Right ventricle myocardium superior (tissue), 1 donor: ENCODE measurements around the gene MAPK11. TPM values are rescaled to one million over a fixed set of nuclear protein-coding genes. Genes with fewer than 3 reads are reported as not detected.

ENCODE experiments used
- ATAC-seq: fragments of 200-7000 bp; cut with Tn5 transposase; one replicate; pipeline ENCODE4 v1.9.1; 2020; ENCODE audit warnings: mild to moderate bottlenecking; ENCODE audit not compliant: poor library complexity
- DNase-seq: peaks from one replicate; pipeline ENCODE4 v3.0.0-alpha.2; 2020
- intact Hi-C: fragments of 100-400 bp; cut with DNase I; formaldehyde crosslinking; loops from one replicate; pipeline ENCODE4 v1.11.2; 2022
- total RNA-seq: library from RNA; stranded (reverse); fragmentation: NEBNext Ultra II Directional; extraction: Animal tissue kit (Norgen Biotek cat#: 25700); gene quantifications from one replicate; pipeline ENCODE4 v1.2.1, GENCODE V29; 2021
- donor health status: DM: no; HTN: yes; CAD: no; lungs with severe emphysema.

MAPK11 gene
- total RNA-seq, 1 donor from 2014 or later = 8.5 TPM

GRCh38 chr22:50257041-50257440 is 13.1 kb downstream of the MAPK11 start:
- intact Hi-C loops = no loop called here
- ATAC-seq = no peak

GRCh38 chr22:50256258-50256862 is 13.8 kb downstream of the MAPK11 start:
- intact Hi-C loops = no loop called here
- DNase-seq (no peak), ATAC-seq (no peak)

More at GRCh38 chr22:50257041-50257440, 13.1 kb downstream of the MAPK11 start:
- DNase-seq = no peak

GRCh38 chr22:50255607-50256006 is 14.6 kb downstream of the MAPK11 start:
- DNase-seq (no peak), ATAC-seq (no peak)
- intact Hi-C loops = no loop called here

GRCh38 chr22:50255099-50255498 is 15.1 kb downstream of the MAPK11 start:
- DNase-seq (no peak), ATAC-seq (no peak)
- intact Hi-C loops = no loop called here

- ATAC-seq = no peak
- intact Hi-C loops = loop anchor here (5.0 kb wide), 1 partner anchor 73 kb away; the partner anchor contains the start of gene DENND6B
- DNase-seq = no peak
These were observed 16.2 kb downstream of the MAPK11 start for GRCh38 chr22:50253941-50254340.

- DNase-seq (no peak), ATAC-seq (no peak)
- intact Hi-C loops = loop anchor here (5.0 kb wide), 1 partner anchor 74 kb away; the partner anchor contains the start of gene DENND6B
These were observed 16.9 kb downstream of the MAPK11 start for GRCh38 chr22:50253046-50253915.

GRCh38 chr22:50252082-50253045 is 17.8 kb downstream of the MAPK11 start:
- intact Hi-C loops = loop anchor here (5.0 kb wide), 1 partner anchor 75 kb away; the partner anchor contains the start of gene DENND6B
- DNase-seq (peak; percentile 86), ATAC-seq (peak; percentile 82)

GRCh38 chr22:50251477-50252081 is 18.6 kb downstream of the MAPK11 start:
- no peak for ATAC-seq

GRCh38 chr22:50250555-50251476 is 19.4 kb downstream of the MAPK11 start, which contains the start of gene HDAC10:
Gene HDAC10 (minus strand): TSS chr22:50251265. CDS start chr22:50251032, 233 bp downstream.
- DNase-seq (peak; percentile 92), ATAC-seq (peak; percentile 86)
- intact Hi-C loops = loop anchor here (5.0 kb wide), 1 partner anchor 76 kb away; the partner anchor contains the start of gene DENND6B

More at GRCh38 chr22:50251477-50252081, 18.6 kb downstream of the MAPK11 start:
- intact Hi-C loops = loop anchor here (5.0 kb wide), 1 partner anchor 76 kb away; the partner anchor contains the start of gene DENND6B
- no peak for DNase-seq

- no peak for ATAC-seq
- intact Hi-C loops = loop anchor here (5.0 kb wide), 1 partner anchor 77 kb away; the partner anchor contains the start of gene DENND6B
- no peak for DNase-seq
These were observed 20.0 kb downstream of the MAPK11 start for GRCh38 chr22:50250249-50250554.

GRCh38 chr22:50249341-50250248 is 20.6 kb downstream of the MAPK11 start:
- DNase-seq = no peak
- no peak for ATAC-seq
- intact Hi-C loops = loop anchor here (5.0 kb wide), 1 partner anchor 78 kb away; the partner anchor contains the start of gene DENND6B

GRCh38 chr22:50248196-50249081 is 21.7 kb downstream of the MAPK11 start:
- intact Hi-C loops = no loop called here
- ATAC-seq = no peak
- DNase-seq = no peak

GRCh38 chr22:50247748-50248147 is 22.4 kb downstream of the MAPK11 start:
- intact Hi-C loops = no loop called here
- ATAC-seq (no peak), DNase-seq (peak; percentile 64)

GRCh38 chr22:50246242-50247175 is 23.7 kb downstream of the MAPK11 start:
- ATAC-seq (no peak), DNase-seq (no peak)
- intact Hi-C loops = no loop called here
